CD4-positive, alpha-beta T cell treated with Interleukin-17A for 4 hours (primary cell): ENCODE results near the gene CLDN5.
"Not testable (repeated sequence)": the region's sequence is repeated elsewhere in the genome, so short reads cannot be mapped to it uniquely, and the experiment has no call there.

Experiments
- DNase-seq: peaks from one replicate; pipeline ENCODE4 v3.0.0-alpha.2; 2020; ENCODE audit warnings: mixed read lengths

The CLDN5 gene

DNA sequence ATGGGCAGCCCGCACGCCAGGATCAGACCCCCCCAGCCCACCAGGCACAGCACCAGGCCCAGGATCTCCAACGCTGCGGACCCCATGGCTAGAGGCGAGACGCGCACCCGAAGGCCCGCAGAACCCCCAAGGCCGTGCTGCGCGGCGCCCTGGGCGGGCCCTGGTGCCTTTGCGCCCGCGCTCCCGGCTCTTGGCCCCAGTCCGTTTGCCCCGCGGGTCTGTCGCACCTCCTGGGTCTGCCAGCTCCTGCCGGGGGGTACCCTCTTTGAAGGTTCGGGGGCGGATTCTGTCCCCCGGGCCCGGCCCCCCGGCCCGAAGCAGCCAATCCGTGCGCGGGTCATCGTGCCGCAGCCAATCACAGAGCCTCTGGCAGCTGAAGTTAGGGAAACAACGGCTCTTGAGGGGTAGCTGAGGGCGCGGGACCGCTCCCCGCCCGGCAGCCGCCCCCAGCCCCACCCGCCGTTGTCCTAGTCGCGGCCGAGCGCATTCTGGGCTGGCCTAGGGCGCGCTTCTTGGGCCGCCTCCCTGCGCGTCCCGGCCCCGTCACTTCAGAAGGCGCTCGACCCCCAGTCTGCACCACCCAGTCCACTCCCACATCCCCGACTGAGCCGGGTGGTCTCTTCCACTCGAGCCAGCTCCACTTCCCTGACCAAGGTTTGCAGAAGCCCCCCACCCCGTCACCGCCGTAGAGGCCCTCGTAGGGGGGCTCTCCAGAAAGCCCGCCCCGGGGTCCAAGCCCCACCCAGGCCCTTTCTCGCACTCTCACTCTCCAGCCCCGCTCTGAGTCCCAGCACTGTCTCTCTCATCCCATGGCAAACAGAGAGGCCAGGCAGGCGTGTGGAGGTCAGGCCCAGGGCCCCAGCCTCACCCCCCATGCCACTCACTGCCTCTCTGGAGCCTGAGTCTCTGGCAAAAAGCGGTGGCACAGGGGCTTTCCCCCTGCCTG lies at the start of gene CLDN5:
Gene CLDN5, minus strand, starts transcription at position 241 of the 946 bp plus-strand sequence. Its CDS starts 155 bp downstream, at position 86.
- DNase-seq, result no peak

DNA sequence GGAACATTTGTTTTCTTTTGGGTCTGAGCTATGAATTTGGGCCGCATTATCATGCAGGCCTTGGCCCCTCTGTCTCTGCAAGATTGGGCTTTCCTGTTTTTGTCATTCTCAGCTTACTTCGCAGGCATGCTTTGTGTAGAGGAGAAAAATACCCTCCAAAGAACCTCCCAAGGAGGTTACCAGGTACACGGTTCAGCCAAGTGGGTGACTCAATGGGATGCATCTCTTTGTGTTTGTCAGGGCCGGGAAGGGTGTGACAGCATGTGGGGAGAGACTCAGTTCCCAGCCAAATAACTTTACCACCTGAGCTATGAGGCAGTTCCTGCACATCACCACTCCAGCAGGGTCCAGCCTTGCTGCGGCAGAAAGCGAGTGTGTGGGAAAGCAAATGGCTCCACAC lies 47.8 kb upstream of the CLDN5 start:
- no peak for DNase-seq

- no peak for DNase-seq
These were observed 47.1 kb upstream of the CLDN5 start for GRCh38 chr22:19571207-19571795.

- no peak for DNase-seq
These were observed 45.8 kb upstream of the CLDN5 start for GRCh38 chr22:19569976-19570375.

- DNase-seq, result no peak
These were observed 45.0 kb upstream of the CLDN5 start for GRCh38 chr22:19569276-19569640.

DNA sequence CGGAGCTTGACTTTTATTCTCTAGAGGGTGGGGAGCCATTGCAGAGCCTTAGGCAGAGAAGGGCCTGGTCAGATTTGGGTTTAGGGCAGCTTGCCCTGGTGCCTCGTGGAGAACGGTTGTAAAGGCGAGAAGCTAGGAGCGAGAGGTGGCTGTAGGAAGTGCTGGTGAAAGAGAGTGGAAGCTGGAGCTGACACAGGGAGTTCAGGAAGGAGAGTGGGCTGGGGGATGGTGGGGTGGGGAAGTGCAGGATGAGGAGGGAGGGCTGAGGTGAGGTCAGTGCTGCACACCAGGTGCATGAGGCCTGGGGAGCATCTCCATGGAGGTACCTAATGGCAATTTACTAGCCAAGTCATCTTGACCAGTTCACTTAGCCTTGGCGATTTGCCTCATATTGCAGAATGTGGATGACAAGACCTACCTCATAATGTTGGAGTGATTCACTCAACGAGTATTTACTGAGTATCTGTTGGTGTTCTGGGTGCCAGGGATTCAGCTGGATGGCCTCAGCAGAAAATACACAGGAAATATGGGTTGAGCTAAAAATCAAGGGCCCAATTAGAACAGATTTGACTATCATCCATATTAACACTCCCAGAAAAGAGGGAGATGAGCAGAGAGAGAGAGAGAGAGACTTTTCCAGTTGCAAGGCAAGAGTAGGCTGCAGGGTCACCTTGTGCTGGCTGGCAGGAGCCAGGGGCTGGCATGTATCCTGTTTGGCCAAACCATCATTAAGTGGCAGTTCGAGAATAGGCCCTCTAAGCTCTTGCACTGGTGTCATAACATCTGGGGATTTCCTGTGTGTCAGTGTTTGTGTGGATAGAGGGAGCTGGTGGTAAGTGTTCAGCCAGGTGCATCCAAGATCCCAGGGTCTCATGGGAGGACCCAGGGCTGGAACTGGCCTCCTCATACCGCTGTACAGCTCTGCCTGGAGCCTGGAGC lies 44.4 kb upstream of the CLDN5 start:
- DNase-seq, result no peak

- DNase-seq, result no peak
These were observed 43.2 kb upstream of the CLDN5 start for GRCh38 chr22:19567157-19568009.

- no peak for DNase-seq
These were observed 42.3 kb upstream of the CLDN5 start for GRCh38 chr22:19566279-19567156.

DNA sequence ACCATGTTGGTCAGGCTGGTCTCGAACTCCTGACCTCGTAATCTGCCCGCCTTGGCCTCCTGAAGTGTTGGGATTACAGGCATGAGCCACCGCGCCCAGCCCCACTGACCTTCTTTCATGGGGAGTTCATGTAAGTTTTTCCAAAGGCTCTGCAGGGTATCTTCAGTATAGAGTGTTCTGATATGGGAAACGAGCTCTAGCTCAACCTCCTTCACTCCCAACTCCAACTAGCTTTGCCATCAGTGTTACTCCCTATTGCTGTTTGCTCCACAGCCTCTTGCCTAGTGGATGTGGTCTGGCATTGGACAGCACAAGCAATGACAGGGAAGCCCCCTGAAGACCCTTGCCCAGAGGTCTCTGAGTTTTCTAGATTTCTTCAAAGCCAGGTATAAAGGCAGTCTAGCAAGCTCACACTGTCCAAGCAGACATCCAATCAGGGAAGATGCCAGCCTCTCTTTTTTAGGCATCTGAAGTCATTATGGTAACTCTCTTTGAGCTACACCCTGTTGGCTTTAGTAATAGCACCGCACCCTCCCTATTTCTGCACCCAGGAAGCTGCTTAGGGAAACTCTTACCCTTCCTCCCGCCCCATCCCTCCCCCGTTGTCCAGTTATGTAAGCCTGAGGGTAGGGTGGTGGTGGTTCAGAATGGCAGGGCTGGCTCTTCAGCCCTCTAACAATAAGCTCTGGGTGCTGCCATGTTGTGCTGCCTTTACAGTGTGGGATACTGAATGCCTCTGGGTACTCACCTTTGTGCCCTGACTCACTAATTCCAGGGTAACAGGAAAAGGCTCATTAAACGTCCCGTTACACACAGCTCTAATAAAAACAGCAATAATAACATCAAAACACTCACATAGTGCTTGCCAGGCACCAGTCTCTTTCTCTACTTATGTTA lies 41.4 kb upstream of the CLDN5 start:
- no peak for DNase-seq

DNA sequence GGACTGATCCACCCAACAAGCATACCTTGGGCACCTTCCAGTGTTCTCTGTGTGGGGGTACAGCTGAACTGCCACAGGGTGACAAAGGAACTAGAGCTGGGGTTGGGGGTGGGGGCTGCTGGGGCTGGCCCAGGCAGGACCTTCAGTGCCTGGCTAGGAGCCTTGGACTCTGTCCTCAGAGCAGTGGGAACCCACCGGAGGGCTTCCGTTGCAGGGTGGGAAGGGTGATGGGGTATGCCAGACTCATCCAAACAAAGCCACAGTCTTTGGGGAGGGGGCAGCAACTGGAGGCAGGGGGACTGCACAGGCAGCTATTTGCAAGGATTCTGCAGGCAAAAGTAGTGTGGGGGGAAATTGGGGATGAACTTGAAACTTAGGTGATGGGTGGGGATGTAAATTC lies 35.7 kb upstream of the CLDN5 start:
- DNase-seq, result no peak

DNA sequence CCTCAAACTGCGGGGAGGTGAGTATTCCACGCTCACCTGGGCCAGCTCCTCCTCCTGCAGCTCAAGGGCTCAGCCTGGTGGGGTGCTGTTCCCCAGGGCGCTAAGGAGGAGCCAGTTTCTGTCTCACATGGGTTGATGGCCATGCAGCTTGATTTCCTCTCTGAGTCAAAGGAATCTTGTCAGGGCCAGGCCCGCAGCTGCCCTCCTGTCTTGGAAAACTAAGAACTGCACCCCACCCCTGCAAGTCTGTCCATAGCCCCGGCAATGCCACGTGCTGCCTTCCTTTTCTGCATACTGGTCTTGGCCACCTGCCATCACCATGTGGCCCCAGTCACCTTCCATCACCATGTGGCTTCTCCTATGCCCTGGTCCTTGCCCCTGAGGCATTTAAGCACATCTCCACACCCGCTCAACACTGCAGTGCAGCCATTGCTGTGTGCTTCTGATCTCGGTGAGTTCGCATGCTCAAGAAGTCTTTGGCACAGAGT lies 35.2 kb upstream of the CLDN5 start:
- no peak for DNase-seq

GRCh38 chr22:19556963-19557545 lies 32.8 kb upstream of the CLDN5 start:
- no peak for DNase-seq

DNA sequence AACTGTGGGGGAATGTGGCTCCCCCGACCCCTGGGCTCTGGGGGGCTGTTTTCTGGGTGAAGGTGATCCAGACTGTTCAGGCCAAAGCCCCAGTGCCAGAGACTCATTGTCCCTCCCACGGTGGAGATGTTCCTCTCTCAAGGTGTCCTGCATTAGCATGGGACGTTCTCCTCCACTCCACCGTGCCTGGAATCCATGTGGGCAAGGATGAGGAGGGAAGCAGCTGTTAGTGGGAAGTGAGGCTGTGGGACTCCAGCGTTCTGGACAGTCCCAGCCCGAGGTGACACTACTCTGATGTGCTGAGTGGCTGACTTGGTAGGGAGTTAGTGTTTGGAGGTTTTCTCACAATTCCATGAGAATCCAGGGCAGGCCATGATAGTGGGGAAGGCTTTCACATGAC lies 31.4 kb upstream of the CLDN5 start:
- DNase-seq, result no peak

GRCh38 chr22:19554834-19555404 lies 30.7 kb upstream of the CLDN5 start:
- no peak for DNase-seq

- DNase-seq, result no peak
These were observed 29.0 kb upstream of the CLDN5 start for GRCh38 chr22:19553201-19553600.

DNA sequence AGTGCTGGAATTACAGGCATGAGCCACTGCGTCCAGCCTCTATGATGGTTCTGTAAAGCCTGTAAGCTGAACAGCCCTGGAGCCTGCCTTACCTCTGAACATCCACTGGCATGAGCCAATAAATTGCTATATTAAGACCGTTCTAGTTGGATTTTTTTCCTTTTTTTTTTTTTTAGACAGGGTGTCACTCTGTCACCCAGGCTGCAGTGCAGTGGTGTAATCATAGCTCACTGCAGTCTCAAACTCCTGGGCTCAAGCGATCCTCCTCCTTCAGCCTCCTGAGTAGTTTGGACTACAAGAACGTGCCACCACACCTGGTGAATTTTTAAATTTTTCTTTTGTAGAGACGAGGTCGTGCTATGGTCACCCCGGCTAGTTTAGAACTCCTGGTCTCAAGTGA lies 26.2 kb upstream of the CLDN5 start:
- DNase-seq, result no peak

DNA sequence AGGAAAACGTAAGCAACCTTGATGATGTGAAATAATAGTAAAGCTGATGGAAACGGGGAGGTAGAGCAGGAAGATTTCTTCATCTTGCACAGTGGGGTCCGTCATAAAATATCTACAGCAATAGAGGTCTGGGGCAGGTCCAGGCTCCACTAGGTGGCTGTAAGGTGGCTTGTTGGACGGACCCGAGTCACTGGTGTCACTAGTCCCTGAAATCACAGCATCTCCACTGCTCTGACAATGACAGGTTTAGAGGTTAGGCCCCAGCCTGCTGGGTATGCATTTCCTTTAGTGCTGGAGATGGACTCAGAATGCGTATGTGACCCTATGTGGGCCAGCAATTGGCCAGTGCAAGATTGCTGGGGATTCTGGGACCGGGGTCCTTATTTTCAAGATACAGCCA lies 25.2 kb upstream of the CLDN5 start:
- no peak for DNase-seq

DNA sequence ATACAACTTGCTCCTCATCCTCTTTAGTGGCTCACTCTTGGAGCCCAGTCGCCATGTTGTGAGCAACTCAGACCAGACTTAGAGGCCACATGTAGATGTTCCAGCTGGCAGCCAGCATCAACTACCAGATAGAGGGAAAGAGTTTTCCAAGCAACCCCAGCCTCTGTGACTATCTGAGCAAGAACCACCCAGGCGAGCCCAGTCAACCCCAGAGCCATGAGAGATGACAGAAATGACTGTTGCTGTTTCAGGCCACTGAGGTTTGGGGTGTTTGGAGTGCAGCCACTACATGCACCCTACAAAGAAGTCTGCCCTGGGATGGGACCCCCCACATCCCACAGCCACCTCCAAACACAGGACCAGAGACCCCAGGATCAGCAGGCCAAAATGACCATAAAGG lies 24.8 kb upstream of the CLDN5 start:
- DNase-seq, result no peak

- not testable (repeated sequence) for DNase-seq
These were observed 24.2 kb upstream of the CLDN5 start for GRCh38 chr22:19548427-19548826.
